ENCODE results near the gene GPSM3. TPM values are rescaled to one million over a fixed set of nuclear protein-coding genes. Genes with fewer than 3 reads are reported as not detected.
"Not testable (repeated sequence)": the region's sequence is repeated elsewhere in the genome, so short reads cannot be mapped to it uniquely, and the experiment has no call there.

Gene GPSM3
- 10 to 100 TPM in 3 of 4 donors, 1 to 10 TPM in 1; 9.9 to 12.9 (median 10.8) TPM for polyA plus RNA-seq (ENCODE audit: insufficient read length in 4 of 4)

- no peak for DNase-seq (ENCODE audit: low read depth in 4 of 4, low spot score in 3 of 4)
Observed at GRCh38 chr6:32192608-32193039, at the start of gene GPSM3. Gene GPSM3, minus strand, starts transcription at chr6:32192643. Its CDS starts 130 bp downstream, at chr6:32192513.

DNA sequence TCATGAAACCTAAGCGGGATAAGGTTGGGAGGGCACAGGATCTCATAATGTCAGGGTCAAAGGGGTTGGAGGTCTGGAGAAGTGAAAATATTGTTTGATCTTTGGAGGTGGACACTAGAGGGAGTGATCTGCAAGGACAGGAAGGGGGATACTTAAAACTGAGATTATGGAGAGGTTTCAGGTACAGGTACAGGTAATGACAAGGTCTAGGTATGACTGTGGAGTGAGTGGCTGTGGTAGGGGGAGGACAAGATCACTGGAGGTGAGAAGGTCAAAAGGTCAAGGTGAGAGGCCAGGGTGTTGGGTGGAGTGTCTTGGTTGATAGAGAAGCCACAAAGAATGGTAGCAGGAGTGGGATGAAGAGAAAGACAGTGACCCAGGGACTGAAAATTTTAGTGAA is 48.2 kb upstream of the GPSM3 start:
- no peak for DNase-seq (ENCODE audit: low read depth in 4 of 4, low spot score in 3 of 4)

GRCh38 chr6:32239462-32239861 is 47.0 kb upstream of the GPSM3 start:
- DNase-seq (ENCODE audit: low read depth in 4 of 4, low spot score in 3 of 4) = no peak

DNA sequence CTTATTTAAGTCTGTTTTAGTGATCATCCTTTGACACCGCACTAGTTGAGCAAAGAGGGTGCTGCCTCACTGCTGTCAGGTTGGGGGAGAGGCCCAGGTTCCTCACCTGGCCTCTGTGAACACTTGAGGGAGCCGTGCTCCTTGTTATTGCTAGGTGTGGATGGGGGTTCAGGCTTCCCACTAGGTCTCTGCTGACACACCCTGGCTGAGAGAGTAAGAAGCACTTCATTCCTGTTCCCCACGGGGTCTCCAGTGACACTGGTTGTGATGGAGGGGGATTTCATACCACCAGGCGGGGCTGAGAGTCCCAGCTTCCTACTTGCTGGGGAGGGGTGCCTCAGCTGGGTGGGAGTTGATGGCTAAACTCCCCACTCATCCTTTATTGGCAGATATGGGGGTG is 42.5 kb upstream of the GPSM3 start:
- no peak for DNase-seq (ENCODE audit: low read depth in 4 of 4, low spot score in 3 of 4)

GRCh38 chr6:32226434-32226833 is 34.0 kb upstream of the GPSM3 start:
- DNase-seq (ENCODE audit: low read depth in 4 of 4, low spot score in 3 of 4) = no peak

DNA sequence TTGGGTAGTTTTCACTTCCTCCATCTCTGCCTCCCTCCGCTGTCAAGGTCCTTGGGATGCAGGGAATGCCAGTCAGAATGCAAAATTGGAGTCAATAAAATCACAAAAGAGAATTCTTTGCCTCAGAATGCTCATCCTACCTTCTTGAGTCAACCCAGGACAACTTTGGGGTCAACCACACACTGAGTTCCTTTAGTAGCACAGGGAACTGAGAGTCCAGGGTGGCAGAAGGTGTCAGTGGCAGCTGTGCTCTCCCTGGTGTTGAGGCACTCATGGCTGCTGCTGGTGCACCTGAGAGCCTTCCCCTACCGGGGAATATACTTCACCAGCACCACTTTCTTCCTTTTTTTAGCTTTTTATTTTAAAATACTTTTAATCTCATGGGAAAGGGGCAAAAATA is 32.3 kb upstream of the GPSM3 start:
- DNase-seq (ENCODE audit: low read depth in 4 of 4, low spot score in 3 of 4) = no peak

GRCh38 chr6:32223258-32224235 is 31.1 kb upstream of the GPSM3 start, which contains the start of gene NOTCH4:
Gene NOTCH4, minus strand, starts transcription at chr6:32224067. Its CDS starts 139 bp downstream, at chr6:32223928.
- no peak for DNase-seq (ENCODE audit: low read depth in 4 of 4, low spot score in 3 of 4)

GRCh38 chr6:32222333-32223230 is 30.1 kb upstream of the GPSM3 start:
- no peak for DNase-seq (ENCODE audit: low read depth in 4 of 4, low spot score in 3 of 4)

GRCh38 chr6:32220021-32220420 is 27.6 kb upstream of the GPSM3 start:
- DNase-seq (ENCODE audit: low read depth in 4 of 4, low spot score in 3 of 4) = no peak

GRCh38 chr6:32218167-32218566 is 25.7 kb upstream of the GPSM3 start:
- no peak for DNase-seq (ENCODE audit: low read depth in 4 of 4, low spot score in 3 of 4)

DNA sequence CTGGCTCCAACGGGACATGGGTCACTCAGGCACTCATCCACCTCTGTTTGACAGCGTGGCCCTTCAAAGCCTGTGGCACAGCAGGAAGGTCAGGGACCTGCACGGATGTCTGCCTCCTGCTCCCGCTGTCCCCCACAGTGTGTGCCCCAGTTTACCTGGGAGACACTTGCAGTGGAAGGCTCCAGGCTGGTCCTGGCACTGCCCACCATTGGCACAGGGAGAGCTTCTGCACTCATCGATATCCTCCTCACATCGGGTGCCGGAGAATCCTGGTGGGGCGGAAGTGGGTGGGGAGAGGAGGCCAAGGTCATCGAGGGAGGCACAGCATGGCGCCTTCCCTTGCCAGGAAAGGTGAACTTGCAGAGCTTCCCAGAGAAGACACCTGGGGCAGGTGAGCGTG is 24.6 kb upstream of the GPSM3 start:
- DNase-seq (ENCODE audit: low read depth in 4 of 4, low spot score in 3 of 4) = no peak

DNA sequence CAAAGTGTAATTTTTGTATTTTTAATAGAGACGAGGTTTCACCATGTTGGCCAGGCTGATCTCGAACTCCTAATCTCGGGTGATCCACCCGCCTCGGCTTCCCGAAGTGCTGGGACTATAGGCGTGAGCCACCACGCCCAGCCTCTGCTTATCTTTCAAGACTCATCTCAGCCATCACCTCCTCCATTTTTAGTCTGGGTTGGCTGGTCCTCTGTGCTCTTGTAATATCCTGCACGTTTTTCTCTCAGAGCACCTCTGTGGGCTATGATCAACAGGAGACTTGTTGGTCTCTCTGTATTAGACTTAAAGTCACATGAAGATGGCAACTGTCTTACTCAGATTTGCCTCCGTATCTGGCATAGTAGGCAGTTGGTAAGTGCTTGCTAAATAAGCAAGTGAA is 23.8 kb upstream of the GPSM3 start:
- no peak for DNase-seq (ENCODE audit: low read depth in 4 of 4, low spot score in 3 of 4)

- no peak for DNase-seq (ENCODE audit: low read depth in 4 of 4, low spot score in 3 of 4)
Observed at GRCh38 chr6:32215617-32216016, 23.2 kb upstream of the GPSM3 start.

DNA sequence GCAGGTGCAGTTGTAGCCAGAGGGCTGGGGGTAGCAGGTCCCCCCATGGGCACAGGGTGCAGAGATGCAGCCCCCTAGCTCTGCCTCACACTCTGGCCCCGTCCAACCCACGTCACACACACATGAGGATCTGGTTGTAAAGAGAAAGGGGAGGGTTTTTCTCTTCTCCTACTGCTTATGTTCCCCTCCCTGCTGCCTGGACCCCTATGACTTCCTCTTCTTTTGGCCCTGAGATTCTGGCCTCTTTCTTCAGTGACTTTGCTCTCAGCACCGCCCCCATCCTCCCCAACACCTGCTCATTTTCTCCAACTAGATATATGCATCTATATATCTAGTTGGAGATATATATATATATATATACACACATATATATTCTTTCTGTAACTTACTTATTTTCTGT is 21.7 kb upstream of the GPSM3 start:
- no peak for DNase-seq (ENCODE audit: low read depth in 4 of 4, low spot score in 3 of 4)

DNA sequence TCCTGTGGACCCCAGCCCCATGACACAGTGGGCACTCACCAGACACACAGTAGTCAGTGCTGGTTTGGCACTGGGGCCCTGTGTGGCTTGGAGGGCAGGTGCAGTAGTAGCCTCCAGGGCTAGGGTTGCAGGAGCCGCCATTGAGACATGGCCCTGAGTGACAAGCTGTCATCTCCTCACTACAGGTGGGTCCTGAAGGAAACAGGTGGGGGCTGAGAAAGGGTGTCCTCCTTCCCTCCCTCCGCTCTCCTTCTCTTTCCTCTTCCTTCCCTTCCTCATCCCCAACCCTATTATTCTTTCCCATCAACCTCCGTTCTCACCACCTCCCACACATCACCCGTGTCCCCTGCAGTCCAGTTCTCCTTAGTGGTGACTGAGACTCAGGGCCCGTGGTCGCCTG is 21.2 kb upstream of the GPSM3 start:
- DNase-seq (ENCODE audit: low read depth in 4 of 4, low spot score in 3 of 4) = no peak

GRCh38 chr6:32212076-32212760 is 19.8 kb upstream of the GPSM3 start:
- no peak for DNase-seq (ENCODE audit: low read depth in 4 of 4, low spot score in 3 of 4)

DNA sequence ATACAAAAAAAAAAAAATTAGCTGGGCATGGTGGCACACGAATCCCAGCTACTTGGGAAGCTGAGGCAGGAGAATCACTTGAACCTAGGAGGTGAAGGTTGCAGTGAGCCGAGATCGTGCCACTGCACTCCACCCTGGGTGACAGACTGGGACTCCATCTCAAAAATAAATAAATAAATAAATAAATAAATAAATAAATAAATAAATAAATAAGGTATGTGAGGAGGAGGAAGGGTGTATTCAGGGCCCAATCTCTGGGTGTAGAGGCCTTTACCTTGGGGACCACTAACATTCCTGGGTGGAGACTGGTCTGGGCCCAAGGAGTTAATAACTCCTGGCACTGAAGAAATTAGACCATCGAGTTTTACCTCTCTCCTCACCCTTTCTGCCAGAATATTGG is 19.0 kb upstream of the GPSM3 start:
- not testable (repeated sequence) for DNase-seq (ENCODE audit: low read depth in 4 of 4, low spot score in 3 of 4)

DNA sequence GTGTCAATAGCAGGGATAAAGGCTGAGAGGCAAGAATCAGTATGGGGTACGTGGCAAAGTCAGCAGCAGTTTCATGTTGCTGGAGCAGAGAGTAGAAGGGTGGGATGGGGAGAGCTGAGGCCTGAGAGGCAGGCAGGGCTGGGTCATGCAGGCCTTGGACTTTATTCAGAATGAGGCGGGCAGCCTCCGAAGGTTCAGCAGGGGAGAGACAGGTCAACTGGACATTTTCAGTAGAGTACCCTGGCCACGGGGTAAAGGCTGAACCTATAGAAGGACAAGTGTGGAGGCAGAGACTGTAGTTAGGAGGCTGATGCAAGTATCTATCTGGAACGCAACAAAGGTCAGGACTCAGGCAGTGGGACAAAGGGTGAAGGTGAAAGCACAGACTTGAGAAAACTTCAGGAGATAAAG is 17.8 kb upstream of the GPSM3 start:
- no peak for DNase-seq (ENCODE audit: low read depth in 4 of 4, low spot score in 3 of 4)

GRCh38 chr6:32208996-32209395 is 16.6 kb upstream of the GPSM3 start:
- DNase-seq (ENCODE audit: low read depth in 4 of 4, low spot score in 3 of 4) = no peak

DNA sequence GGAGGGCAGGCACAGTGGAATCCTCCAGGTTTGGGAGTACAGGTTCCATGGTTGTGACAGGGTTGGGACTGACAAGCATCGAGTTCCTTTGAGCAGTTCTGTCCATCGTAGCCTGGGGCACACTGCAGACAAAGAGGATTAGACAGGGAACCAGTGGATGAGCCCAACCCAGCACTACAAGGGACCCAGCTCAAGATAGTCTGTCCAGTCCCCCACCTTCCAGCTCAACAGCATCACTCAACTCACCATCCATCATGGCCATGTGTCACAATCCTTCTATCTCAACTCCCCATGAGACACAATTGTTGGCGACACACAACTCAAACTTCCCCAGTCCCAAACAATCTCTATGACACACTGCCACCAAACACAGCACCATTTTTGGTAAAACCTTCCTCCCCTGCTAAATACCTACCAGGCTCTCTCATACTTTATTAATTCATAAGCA is 11.8 kb upstream of the GPSM3 start:
- DNase-seq (ENCODE audit: low read depth in 4 of 4, low spot score in 3 of 4) = no peak
